Panc1 (cell line): Measurements from ENCODE around the gene TWF2. TPM values are rescaled to one million over a fixed set of nuclear protein-coding genes. Genes with fewer than 3 reads are reported as not detected.

ENCODE experiments used
- ATAC-seq: fragments of 200-7000 bp; cut with Tn5 transposase; 2 replicates; pipeline ENCODE4 v1.9.1; 2020; ENCODE audit warnings: mild to moderate bottlenecking, moderate library complexity
- BruUV-seq: library from RNA; stranded (reverse); fragments of 400-500 nt; replicated peaks from 2 replicates; lab custom pipeline; 2021; lab: Mats Ljungman, UMichigan
- CTCF ChIA-PET: fragments of 300-600 bp; sonication (Branson Sonifier 250); formaldehyde crosslinking; loops from one replicate; lab custom pipeline; 2022; ENCODE audit warnings: antibody characterized with exemption; lab: Charles Lee
- POLR2A ChIA-PET: fragments of 300-600 bp; sonication (Branson Sonifier 250); formaldehyde crosslinking; loops from one replicate; lab custom pipeline; 2022; ENCODE audit warnings: antibody characterized with exemption; lab: Charles Lee
- DNase-seq: peaks from one replicate; pipeline ENCODE4 v3.0.0-alpha.2; 2010; ENCODE audit warnings: low read depth, low spot score
- H3K27ac ChIP-seq: 2 replicates; pipeline ENCODE4 v1.5.1; 2011; ENCODE audit warnings: mild to moderate bottlenecking, low read length, inconsistent platforms
- H3K27me3 ChIP-seq: fragments of 200-500 bp; sonication (Bioruptor generic); 2 replicates; pipeline ENCODE4 v1.6.0; 2014; ENCODE audit warnings: low read length, inconsistent platforms; ENCODE audit not compliant: control insufficient read depth, insufficient read depth
- H3K36me3 ChIP-seq: fragments of 200-500 bp; sonication (Bioruptor generic); 2 replicates; pipeline ENCODE4 v1.5.1; 2014; ENCODE audit warnings: inconsistent platforms, mild to moderate bottlenecking, low read length, moderate library complexity; ENCODE audit not compliant: control insufficient read depth, insufficient read depth
- H3K4me1 ChIP-seq: 2 replicates; pipeline ENCODE4 v1.5.1; 2011; ENCODE audit warnings: inconsistent platforms, mild to moderate bottlenecking, low read length, moderate library complexity; ENCODE audit not compliant: control insufficient read depth, insufficient read depth
- H3K4me3 ChIP-seq, 2 experiments: 2 replicates each; pipeline ENCODE4 v1.5.1; 2011 to 2012; ENCODE audit warnings: low read depth in 2 of 2, low read length in 2 of 2, mild to moderate bottlenecking in 2 of 2, inconsistent platforms in 1 of 2, moderate library complexity in 1 of 2
- H3K9me3 ChIP-seq: fragments of 200-500 bp; sonication (Bioruptor generic); 2 replicates; pipeline ENCODE4 v1.5.1; 2014; ENCODE audit warnings: low read depth, mild to moderate bottlenecking, inconsistent platforms, low read length, moderate library complexity; ENCODE audit not compliant: control insufficient read depth, insufficient read depth
- POLR2AphosphoS5 ChIP-seq: IDR thresholded peaks from 2 replicates; pipeline ENCODE4 v1.6.1; 2012; ENCODE audit warnings: mild to moderate bottlenecking, low read depth, low read length, moderate library complexity
- SIN3A ChIP-seq: IDR thresholded peaks from 2 replicates; pipeline ENCODE4 v1.6.1; 2012; ENCODE audit warnings: low read depth, mild to moderate bottlenecking, low read length, moderate library complexity, borderline replicate concordance; ENCODE audit not compliant: insufficient read depth
- TCF7L2 ChIP-seq: IDR thresholded peaks from 2 replicates; pipeline ENCODE4 v1.6.1; 2011; ENCODE audit warnings: mild to moderate bottlenecking, low read depth, low read length, inconsistent platforms
- in situ Hi-C: cut with HindIII; loops from 2 replicates; pipeline ENCODE4 v1.10.0; 2016; ENCODE audit warnings: low sequenced_read_pairs, low pct_unique_long_range_greater_than_20kb
- intact Hi-C: fragments of 100-400 bp; cut with micrococcal nuclease; formaldehyde crosslinking; loops from one replicate; pipeline ENCODE4 v1.10.0; 2022; ENCODE audit not compliant: unreplicated experiment
- total RNA-seq: library from RNA; stranded (reverse); gene quantifications from one replicate; pipeline ENCODE4 v1.2.1, GENCODE V29; 2021; ENCODE audit not compliant: unreplicated experiment
- TF ChIP-seq, protein P1 (sequence below), 2 experiments: IDR thresholded peaks; 2 replicates each; pipeline ENCODE4 v1.6.1; 2011 to 2012; ENCODE audit warnings: low read depth in 2 of 2, control low read depth in 1 of 2, low read length in 1 of 2, mild to moderate bottlenecking in 1 of 2, moderate library complexity in 1 of 2; ENCODE audit not compliant: insufficient read depth in 1 of 2
- TF ChIP-seq, protein P2 (sequence below): fragments of 450-650 bp; IDR thresholded peaks from 2 replicates; pipeline ENCODE4 v1.5.1; 2017; ENCODE audit warnings: mild to moderate bottlenecking

Gene TWF2
- total RNA-seq, 1 experiment from 2014 or later = 51.9 TPM

DNA sequence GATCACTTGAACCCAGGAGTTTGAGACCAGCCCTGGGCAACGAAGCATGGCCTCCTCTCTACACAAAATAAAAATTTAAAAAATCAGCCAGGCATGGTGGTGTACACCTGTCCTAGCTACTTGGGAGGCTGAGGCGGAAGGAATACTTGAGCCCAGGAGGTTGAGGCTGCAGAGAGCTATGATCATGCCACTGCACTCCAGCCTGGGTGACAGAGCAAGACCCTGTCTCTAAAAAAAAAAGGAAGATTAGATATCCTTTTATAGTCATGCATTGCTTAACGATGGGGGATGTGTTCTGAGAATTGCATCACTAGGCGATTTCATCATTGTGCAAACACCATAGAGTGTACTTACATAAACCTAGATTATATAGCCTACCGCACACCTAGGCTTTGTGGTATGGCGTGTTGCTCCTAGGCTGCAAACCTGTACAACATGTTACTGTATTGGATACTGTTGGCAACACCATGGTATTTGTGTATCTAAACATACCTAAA, 28.4 kb downstream of the TWF2 start:
- Histone ChIP-seq H3K27me3 (no peaks in the 10 kb centered on the region), H3K4me3 (no peak overlapping the region), H3K4me1 (no peaks in the 10 kb centered on the region), H3K36me3 (peaks cover 26% of the 10 kb centered on the region), H3K9me3 (no peaks in the 10 kb centered on the region), H3K27ac (no peak overlapping the region)
- ChIA-PET POLR2A (no interaction called here), CTCF (no interaction called here)
- no TSS peak for BruUV-seq
- in situ Hi-C loops (no loop called here), intact Hi-C loops (no loop called here)
- DNase-seq (no peak), ATAC-seq (no peak)
- TF ChIP-seq, protein P1, sequence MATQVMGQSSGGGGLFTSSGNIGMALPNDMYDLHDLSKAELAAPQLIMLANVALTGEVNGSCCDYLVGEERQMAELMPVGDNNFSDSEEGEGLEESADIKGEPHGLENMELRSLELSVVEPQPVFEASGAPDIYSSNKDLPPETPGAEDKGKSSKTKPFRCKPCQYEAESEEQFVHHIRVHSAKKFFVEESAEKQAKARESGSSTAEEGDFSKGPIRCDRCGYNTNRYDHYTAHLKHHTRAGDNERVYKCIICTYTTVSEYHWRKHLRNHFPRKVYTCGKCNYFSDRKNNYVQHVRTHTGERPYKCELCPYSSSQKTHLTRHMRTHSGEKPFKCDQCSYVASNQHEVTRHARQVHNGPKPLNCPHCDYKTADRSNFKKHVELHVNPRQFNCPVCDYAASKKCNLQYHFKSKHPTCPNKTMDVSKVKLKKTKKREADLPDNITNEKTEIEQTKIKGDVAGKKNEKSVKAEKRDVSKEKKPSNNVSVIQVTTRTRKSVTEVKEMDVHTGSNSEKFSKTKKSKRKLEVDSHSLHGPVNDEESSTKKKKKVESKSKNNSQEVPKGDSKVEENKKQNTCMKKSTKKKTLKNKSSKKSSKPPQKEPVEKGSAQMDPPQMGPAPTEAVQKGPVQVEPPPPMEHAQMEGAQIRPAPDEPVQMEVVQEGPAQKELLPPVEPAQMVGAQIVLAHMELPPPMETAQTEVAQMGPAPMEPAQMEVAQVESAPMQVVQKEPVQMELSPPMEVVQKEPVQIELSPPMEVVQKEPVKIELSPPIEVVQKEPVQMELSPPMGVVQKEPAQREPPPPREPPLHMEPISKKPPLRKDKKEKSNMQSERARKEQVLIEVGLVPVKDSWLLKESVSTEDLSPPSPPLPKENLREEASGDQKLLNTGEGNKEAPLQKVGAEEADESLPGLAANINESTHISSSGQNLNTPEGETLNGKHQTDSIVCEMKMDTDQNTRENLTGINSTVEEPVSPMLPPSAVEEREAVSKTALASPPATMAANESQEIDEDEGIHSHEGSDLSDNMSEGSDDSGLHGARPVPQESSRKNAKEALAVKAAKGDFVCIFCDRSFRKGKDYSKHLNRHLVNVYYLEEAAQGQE (IDR thresholded peaks at IDR 0.05; ENCODE audit: insufficient read depth in 1 of 2, low read depth in 2 of 2, low read length in 1 of 2) = no peak

DNA sequence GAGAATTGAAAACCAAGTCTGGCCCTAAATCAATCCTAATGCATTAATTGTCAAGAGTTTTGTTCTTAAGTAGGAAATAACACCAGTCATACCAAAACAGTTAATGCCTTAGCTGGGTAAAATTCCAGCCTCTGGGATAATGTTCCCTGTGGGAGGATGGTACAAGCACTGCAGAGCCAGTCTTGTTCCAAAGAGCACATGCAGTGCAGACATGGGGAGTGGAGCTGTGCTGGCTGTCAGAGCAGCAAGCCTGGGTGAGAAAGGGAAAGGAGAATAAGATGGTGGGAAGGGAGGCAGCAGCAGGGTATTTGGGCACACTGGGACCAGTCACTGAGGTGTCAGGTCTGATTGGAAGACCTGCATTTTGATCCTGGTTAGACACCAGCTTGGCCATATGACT, 28.9 kb downstream of the TWF2 start:
- Histone ChIP-seq H3K36me3 (peaks cover 32% of the 10 kb centered on the region), H3K27ac (no peak overlapping the region), H3K9me3 (no peaks in the 10 kb centered on the region), H3K4me1 (no peaks in the 10 kb centered on the region), H3K27me3 (no peaks in the 10 kb centered on the region), H3K4me3 (no peak overlapping the region)
- no TSS peak for BruUV-seq
- TF ChIP-seq, protein P2, sequence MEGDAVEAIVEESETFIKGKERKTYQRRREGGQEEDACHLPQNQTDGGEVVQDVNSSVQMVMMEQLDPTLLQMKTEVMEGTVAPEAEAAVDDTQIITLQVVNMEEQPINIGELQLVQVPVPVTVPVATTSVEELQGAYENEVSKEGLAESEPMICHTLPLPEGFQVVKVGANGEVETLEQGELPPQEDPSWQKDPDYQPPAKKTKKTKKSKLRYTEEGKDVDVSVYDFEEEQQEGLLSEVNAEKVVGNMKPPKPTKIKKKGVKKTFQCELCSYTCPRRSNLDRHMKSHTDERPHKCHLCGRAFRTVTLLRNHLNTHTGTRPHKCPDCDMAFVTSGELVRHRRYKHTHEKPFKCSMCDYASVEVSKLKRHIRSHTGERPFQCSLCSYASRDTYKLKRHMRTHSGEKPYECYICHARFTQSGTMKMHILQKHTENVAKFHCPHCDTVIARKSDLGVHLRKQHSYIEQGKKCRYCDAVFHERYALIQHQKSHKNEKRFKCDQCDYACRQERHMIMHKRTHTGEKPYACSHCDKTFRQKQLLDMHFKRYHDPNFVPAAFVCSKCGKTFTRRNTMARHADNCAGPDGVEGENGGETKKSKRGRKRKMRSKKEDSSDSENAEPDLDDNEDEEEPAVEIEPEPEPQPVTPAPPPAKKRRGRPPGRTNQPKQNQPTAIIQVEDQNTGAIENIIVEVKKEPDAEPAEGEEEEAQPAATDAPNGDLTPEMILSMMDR = no peak
- TF ChIP-seq TCF7L2 (no peak), SIN3A (no peak), POLR2AphosphoS5 (no peak)
- TF ChIP-seq, protein P1 (IDR thresholded peaks at IDR 0.05; ENCODE audit: insufficient read depth in 1 of 2, low read depth in 2 of 2, low read length in 1 of 2) = no peak
- in situ Hi-C loops (no loop called here), intact Hi-C loops (no loop called here)
- DNase-seq = no peak
- ChIA-PET CTCF (no interaction called here), POLR2A (no interaction called here)
- no peak for ATAC-seq
